Neuron (in vitro differentiated cells): ENCODE measurements around the gene DCAF8.

Source experiments
- H2AFZ ChIP-seq: one replicate; pipeline ENCODE4 v1.6.1; 2013; ENCODE audit warnings: low read depth, mild to moderate bottlenecking, inconsistent platforms, low read length, moderate library complexity
- H3K27me3 ChIP-seq: one replicate; pipeline ENCODE4 v1.6.1; 2013; ENCODE audit warnings: low read length; ENCODE audit not compliant: insufficient read depth
- H3K36me3 ChIP-seq: one replicate; pipeline ENCODE4 v1.6.1; 2013; ENCODE audit warnings: low read length; ENCODE audit not compliant: insufficient read depth
- H3K4me1 ChIP-seq: one replicate; pipeline ENCODE4 v1.6.1; 2013; ENCODE audit warnings: low read length; ENCODE audit not compliant: insufficient read depth
- H3K4me3 ChIP-seq: 2 replicates; pipeline ENCODE4 v1.5.1; 2013; ENCODE audit warnings: mild to moderate bottlenecking, low read length, moderate library complexity
- H3K9me3 ChIP-seq: one replicate; pipeline ENCODE4 v1.6.1; 2013; ENCODE audit warnings: low read length

Gene DCAF8

DNA sequence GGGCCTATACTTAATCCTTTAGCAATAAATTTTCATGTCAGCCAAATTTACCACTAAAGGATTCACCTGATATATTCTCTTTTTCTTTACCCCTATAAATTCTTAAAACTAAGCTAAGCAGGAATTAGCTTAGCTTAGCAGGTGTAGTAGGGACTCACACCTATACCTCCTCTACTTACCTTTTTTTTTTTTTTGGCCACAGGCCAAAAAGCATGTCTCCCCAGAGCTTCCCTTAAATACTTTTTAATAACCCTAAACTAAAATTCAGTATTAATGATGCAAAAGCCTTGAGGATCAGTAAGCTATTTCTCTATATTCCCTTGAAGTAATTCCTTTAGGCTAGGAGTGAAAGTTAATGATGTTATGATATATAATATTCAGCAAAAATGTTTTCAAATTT lies 33.9 kb downstream of the DCAF8 start:
- Histone ChIP-seq H3K27me3 (no peaks in the 10 kb centered on the region), H2AFZ (no peak overlapping the region), H3K4me3 (no peak overlapping the region), H3K4me1 (no peaks in the 10 kb centered on the region), H3K36me3 (peaks cover 85% of the 10 kb centered on the region), H3K9me3 (no peaks in the 10 kb centered on the region)

DNA sequence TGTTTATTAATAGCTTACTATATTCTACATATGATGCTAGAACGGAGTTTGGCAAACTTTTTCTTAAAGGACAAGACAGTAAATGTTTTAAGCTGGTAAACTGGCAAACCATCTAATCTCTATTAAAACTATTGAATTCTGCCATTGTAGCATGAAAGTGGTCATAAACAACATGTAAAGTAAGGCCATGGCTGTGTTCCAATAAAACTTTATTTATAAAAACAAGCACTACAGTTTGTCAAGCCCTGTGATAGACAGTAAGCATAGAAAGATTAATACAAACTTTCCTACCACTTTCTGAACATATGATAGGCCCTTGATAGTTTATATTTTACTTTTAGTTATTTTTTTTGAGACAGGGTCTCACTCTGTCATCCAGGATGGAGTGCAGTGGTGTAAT lies 34.8 kb downstream of the DCAF8 start:
- no peaks in the 10 kb centered on the region for H3K27me3 ChIP-seq
- peaks cover 86% of the 10 kb centered on the region for H3K36me3 ChIP-seq
- H3K9me3 ChIP-seq = no peaks in the 10 kb centered on the region
- H2AFZ ChIP-seq = no peak overlapping the region
- no peak overlapping the region for H3K4me3 ChIP-seq
- H3K4me1 ChIP-seq = no peaks in the 10 kb centered on the region

DNA sequence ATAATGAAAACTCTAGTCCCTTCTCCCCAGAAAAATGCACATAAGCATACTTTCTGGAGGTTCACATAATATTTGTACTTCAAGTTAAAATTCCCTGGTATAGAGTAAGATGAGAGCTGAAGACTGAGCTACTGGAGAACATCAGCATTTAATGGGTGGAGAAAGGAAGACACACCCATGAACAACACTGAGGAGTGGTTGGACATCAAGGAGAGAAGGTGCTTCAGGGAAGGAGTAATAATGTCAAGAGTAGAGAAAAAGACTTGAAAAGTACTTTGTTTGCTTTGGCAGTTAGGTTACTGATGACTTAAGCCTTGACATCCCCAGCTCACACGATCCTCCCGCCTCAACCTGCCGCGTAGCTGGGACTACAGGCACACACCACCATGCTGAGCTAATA lies 35.3 kb downstream of the DCAF8 start:
- Histone ChIP-seq H3K36me3 (peaks cover 90% of the 10 kb centered on the region), H3K9me3 (no peaks in the 10 kb centered on the region)

DNA sequence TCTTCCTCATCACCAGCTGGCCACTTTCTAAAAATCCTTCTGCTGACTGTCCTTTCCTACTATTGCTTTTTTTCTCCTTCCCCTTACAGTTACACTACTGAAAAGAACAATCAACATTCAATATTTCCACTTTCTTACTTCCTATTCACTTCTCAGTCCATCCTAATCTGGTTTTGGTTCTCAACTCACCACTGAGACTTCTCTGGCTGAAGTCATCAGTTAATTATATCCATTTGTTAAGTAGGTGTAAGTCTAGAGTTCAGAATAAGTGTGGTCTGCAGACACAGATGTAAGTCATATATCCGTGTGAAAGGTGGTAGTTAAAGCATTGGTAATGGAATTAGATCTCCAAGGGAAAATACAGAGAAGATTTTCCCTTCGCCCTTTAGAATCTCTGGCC lies 35.7 kb downstream of the DCAF8 start:
- no peaks in the 10 kb centered on the region for H3K27me3 ChIP-seq
- no peaks in the 10 kb centered on the region for H3K9me3 ChIP-seq
- H3K36me3 ChIP-seq = peaks cover 90% of the 10 kb centered on the region
- H2AFZ ChIP-seq = no peak overlapping the region
- H3K4me1 ChIP-seq = no peaks in the 10 kb centered on the region
- H3K4me3 ChIP-seq = no peak overlapping the region

More for the DNA sequence above, 35.3 kb downstream of the DCAF8 start:
- Histone ChIP-seq H2AFZ (no peak overlapping the region), H3K4me1 (no peaks in the 10 kb centered on the region), H3K27me3 (no peaks in the 10 kb centered on the region), H3K4me3 (no peak overlapping the region)

DNA sequence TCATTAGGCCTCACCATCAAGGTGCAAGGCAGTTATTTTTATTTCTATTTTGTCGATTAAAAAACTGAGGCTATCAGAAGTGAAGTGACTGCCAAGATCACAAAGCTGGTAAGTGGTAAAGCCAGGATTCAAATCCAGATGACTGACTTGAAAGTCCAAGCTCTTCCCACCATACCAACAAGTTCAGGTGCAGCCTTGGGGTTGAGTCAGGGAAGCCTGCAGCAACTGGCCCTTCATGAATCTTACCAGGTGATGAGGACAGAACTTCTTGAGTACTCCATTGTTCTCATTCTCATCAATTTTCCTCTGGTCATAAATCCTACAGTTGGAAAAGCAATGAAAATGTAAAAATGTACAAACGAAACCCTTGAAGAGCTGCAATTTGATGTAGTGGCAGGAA lies 37.0 kb downstream of the DCAF8 start:
- H3K27me3 ChIP-seq = no peaks in the 10 kb centered on the region
- no peak overlapping the region for H2AFZ ChIP-seq
- no peaks in the 10 kb centered on the region for H3K4me1 ChIP-seq
- peaks cover 90% of the 10 kb centered on the region for H3K36me3 ChIP-seq
- no peaks in the 10 kb centered on the region for H3K9me3 ChIP-seq
- H3K4me3 ChIP-seq = no peak overlapping the region

DNA sequence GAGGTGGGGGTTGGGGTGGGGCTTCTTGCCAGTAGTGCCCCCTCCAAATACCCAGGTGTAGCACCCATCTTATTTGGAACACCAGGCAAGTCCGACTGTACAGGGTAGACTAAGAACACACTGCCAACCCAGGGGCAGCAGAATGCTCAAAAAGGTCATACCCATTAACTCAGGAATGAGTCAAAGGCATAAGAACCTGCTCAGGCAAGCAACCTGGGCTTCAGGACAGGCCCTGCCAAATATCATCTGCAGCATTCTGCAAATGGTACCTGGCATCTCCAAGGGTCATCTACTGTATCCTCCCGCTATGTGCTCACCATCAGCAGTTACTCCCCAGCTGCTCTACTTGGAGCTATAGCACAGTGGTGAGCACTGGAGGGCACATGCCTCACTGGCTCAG lies 37.7 kb downstream of the DCAF8 start:
- H3K4me1 ChIP-seq = no peaks in the 10 kb centered on the region
- H3K9me3 ChIP-seq = no peaks in the 10 kb centered on the region
- no peak overlapping the region for H3K4me3 ChIP-seq
- peaks cover 90% of the 10 kb centered on the region for H3K36me3 ChIP-seq
- no peak overlapping the region for H2AFZ ChIP-seq
- no peaks in the 10 kb centered on the region for H3K27me3 ChIP-seq

DNA sequence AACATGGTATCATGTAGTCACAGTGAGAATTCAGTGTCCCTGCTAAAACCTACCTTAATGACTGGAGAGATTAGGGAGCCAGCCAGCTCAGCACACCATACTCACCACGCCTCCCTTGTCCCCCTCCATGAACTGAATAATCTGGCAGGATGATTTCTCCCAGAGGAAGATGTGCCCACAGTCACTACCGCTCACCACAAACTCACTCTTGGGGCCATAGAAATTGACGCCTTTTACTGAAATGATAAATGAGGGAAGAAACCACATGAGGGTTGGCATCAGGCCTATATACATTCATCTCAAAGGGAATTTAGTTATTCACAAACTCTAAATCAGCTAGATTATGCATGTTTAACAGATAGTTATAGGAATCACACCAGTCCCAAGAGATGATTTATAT lies 39.8 kb downstream of the DCAF8 start:
- peaks cover 95% of the 10 kb centered on the region for H3K36me3 ChIP-seq
- H3K4me3 ChIP-seq = no peak overlapping the region

DNA sequence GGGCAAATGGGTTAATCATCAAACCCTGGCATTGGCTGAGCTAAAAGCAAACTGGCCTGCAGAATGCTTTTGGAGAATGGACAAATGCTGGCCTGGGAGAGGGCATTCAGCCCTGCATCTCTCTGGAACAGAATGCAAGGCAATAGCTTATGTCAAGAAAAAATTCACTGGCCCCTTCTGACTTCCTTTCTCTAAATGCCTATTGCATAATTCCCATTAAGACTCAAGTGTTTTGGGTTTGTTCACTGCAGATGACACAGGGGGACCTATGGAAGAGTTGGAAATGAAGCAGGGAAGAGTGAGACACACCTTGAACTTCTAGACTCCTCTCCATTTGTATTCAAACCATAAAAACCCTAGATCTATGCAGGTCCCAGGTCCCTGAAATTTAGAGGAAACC lies 41.3 kb downstream of the DCAF8 start:
- Histone ChIP-seq H3K4me3 (no peak overlapping the region), H3K27me3 (no peaks in the 10 kb centered on the region), H3K36me3 (peaks cover 93% of the 10 kb centered on the region)

More for the DNA sequence above, 39.8 kb downstream of the DCAF8 start:
- Histone ChIP-seq H3K9me3 (no peaks in the 10 kb centered on the region), H3K27me3 (no peaks in the 10 kb centered on the region), H2AFZ (no peak overlapping the region), H3K4me1 (no peaks in the 10 kb centered on the region)

DNA sequence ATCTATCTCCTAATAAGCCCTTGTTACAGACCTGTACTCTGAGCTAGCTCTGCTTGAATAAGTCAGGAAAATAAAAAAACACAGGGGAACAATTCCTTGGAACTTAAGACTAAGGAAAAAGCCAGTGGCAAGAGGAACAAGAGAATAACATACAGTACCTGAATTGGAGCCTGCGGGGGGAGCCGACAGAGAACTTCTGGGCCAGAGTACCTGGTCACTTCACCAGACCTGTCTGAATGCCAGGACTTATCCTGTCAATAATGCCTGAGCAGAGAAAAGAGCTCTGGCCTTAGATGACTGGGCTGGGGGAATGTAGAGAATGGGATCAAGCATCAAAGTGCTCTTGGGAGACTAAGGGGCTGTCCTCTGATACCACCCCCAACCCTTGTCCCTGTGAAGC lies 42.0 kb downstream of the DCAF8 start:
- Histone ChIP-seq H3K27me3 (no peaks in the 10 kb centered on the region), H3K4me1 (no peaks in the 10 kb centered on the region), H3K4me3 (no peak overlapping the region), H3K36me3 (peaks cover 93% of the 10 kb centered on the region), H3K9me3 (no peaks in the 10 kb centered on the region), H2AFZ (no peak overlapping the region)

More for the DNA sequence above, 41.3 kb downstream of the DCAF8 start:
- H2AFZ ChIP-seq = no peak overlapping the region
- no peaks in the 10 kb centered on the region for H3K4me1 ChIP-seq
- no peaks in the 10 kb centered on the region for H3K9me3 ChIP-seq

DNA sequence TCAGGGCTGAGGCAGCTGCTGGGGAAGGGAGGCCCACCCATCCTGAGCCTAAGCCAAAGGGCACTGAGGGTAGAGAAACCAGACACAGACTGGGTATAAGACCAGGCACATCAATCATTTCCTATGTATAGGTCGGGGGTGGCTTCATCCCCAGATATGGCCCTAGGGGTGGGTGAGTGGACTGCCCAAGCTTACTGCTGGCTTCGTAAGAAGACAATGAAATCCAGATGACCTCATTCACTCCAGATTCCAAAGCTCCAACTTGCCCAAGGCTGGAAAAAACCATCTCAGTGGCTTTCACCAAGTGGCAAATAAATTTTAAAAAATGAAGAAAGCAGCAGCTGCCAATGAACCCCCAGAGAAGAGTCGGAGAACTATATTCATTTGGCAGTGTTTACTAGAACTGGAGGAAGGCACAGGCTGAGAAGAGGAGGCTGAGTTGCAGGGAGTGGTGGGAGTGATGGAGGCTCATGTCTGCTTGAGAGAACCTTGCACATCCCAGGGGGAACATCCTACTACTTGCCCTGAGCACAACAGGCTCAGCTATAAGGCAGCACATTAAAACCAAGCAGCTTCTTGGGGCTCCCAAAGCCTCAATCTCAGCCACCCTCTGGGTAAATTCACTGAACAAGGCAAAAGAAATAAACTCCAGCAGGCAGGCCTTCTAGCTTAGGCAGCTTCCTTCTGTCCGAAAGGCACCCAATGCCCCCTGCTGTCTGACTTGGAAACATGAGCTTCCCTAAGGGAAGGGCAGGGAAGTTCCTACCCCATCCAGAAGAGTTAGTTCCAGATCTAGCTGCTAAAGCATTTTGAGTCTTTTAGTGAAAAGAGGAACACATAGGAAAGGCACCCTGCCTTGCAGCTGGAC lies 43.1 kb downstream of the DCAF8 start:
- H3K36me3 ChIP-seq = peaks cover 93% of the 10 kb centered on the region
- no peaks in the 10 kb centered on the region for H3K4me1 ChIP-seq
- H3K27me3 ChIP-seq = no peaks in the 10 kb centered on the region
- H3K9me3 ChIP-seq = no peaks in the 10 kb centered on the region
- no peak overlapping the region for H2AFZ ChIP-seq
- no peak overlapping the region for H3K4me3 ChIP-seq

DNA sequence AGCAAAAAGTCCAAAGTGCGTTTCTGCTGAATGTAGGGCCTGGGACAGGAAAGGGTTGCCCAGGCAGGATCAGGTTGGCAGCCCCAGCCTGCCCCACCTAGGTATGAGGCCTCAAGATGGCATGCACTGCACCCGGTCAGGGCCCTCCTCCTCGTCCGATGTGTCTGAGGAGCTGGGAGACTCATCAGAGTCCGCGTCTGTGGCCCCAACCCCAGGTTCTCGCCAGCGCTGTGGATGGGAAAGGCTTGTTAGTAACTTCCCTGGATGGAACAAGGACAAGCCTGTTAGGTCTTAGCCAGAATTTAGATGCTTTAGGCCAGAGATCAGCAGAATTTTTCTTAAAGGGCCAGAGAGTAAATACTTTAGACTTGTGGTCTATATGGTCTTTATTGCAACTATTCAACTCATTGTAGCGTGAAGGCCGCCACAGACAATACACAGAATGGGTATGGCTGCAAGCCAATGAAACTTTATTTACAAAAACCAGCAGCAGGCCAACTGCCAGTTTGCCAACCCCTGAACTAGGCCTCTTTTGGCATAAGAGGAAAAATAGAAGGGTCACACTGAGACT lies 44.8 kb downstream of the DCAF8 start:
- Histone ChIP-seq H3K4me3 (no peak overlapping the region), H3K36me3 (peaks cover 91% of the 10 kb centered on the region), H2AFZ (no peak overlapping the region), H3K9me3 (no peaks in the 10 kb centered on the region), H3K4me1 (no peaks in the 10 kb centered on the region), H3K27me3 (no peaks in the 10 kb centered on the region)

DNA sequence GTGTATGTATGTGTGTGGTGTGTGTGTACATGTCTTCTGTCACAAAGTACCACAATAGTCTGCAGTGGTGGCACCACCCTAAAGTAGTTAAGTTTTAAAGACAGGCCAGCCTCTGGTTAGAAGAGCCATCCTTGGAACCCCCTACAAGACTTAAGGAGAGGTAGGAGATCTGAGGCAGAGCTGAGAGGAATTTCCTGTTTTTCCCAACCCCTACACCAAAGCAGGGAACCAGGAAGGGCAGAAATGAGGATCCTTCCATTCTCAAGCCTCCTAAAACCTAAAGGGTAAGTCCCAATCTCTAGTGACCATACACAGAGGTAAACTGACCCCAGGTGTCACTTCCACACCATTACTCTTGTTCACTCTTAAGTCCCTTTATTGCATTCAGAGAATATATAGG lies 46.0 kb downstream of the DCAF8 start:
- H2AFZ ChIP-seq = no peak overlapping the region
- H3K4me1 ChIP-seq = peaks cover 8% of the 10 kb centered on the region
- no peak overlapping the region for H3K4me3 ChIP-seq
- peaks cover 90% of the 10 kb centered on the region for H3K36me3 ChIP-seq
- H3K27me3 ChIP-seq = no peaks in the 10 kb centered on the region
- no peaks in the 10 kb centered on the region for H3K9me3 ChIP-seq

DNA sequence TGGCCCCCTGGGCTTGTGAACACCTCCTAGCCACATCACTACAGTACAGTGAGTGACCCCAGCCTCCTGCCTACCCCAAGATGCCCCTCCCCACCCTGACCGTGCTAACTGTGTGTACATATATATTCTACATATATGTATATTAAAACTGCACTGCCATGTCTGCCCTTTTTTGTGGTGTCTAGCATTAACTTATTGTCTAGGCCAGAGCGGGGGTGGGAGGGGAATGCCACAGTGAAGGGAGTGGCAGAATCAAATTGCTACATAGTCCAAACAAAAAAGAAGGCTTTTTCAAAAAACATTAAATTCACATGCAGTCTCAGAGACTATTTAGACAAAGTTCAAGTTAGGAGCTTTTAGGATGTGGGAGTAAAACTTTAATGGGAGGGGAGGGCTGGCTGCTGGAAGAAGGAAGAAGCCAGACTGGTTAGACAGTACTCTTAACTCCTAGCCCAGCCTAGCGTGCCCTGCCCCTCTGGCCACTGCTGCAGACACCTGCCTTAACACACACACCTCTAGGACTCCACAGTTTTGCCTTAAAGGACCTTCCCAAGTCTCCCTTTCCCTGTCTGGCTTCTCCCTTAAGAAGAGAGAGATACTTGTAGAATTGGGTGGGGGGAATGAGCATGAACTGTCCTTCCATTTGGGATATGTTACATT lies 47.7 kb downstream of the DCAF8 start:
- Histone ChIP-seq H3K36me3 (peaks cover 75% of the 10 kb centered on the region), H3K9me3 (no peaks in the 10 kb centered on the region), H2AFZ (no peak overlapping the region), H3K4me1 (peaks cover 25% of the 10 kb centered on the region), H3K4me3 (no peak overlapping the region), H3K27me3 (no peaks in the 10 kb centered on the region)
